AG10803 (cell line): ENCODE measurements around the gene LMAN2.

ENCODE experiments used
- DNase-seq: peaks from one replicate; pipeline ENCODE4 v3.0.0; 2010; ENCODE audit warnings: low read depth
- H3K4me3 ChIP-seq: 2 replicates; pipeline ENCODE4 v1.5.1; 2011; ENCODE audit warnings: mild to moderate bottlenecking, low read length, control low read depth
- TF ChIP-seq, protein P1 (sequence below): conservative IDR thresholded peaks from 2 replicates; pipeline ENCODE4 v1.5.1; 2011; ENCODE audit warnings: mild to moderate bottlenecking, low read length, control low read depth, inconsistent platforms

The LMAN2 gene

DNA sequence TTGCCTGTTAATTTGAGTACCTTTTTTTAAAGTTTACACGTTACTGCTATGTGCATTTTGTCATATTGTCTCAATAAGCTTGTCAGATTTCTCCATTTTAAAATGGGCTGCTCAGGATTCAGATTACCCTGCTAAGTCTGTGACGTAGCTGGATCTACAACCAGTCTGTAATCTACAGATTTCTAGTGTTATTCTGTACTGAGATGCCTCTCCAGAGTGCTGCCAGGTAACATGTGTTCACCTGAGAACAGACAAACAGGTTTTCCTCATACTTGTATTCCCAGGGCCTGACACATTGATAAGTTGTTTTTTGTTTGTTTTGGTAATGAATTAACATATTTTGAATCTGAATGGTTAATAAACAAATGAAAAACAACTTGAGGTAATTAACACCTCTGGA lies 63.3 kb downstream of the LMAN2 start:
- no peak overlapping the region for H3K4me3 ChIP-seq
- TF ChIP-seq, protein P1, sequence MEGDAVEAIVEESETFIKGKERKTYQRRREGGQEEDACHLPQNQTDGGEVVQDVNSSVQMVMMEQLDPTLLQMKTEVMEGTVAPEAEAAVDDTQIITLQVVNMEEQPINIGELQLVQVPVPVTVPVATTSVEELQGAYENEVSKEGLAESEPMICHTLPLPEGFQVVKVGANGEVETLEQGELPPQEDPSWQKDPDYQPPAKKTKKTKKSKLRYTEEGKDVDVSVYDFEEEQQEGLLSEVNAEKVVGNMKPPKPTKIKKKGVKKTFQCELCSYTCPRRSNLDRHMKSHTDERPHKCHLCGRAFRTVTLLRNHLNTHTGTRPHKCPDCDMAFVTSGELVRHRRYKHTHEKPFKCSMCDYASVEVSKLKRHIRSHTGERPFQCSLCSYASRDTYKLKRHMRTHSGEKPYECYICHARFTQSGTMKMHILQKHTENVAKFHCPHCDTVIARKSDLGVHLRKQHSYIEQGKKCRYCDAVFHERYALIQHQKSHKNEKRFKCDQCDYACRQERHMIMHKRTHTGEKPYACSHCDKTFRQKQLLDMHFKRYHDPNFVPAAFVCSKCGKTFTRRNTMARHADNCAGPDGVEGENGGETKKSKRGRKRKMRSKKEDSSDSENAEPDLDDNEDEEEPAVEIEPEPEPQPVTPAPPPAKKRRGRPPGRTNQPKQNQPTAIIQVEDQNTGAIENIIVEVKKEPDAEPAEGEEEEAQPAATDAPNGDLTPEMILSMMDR: no peak
- DNase-seq: no peak
